Upper lobe of left lung (tissue), 4 donors: ENCODE results near the gene SDHC.

ENCODE experiments used
- EP300 ChIP-seq, 4 donors: sonication (generic); formaldehyde crosslinking; IDR thresholded peaks; one replicate each; pipeline ENCODE4 v1.5.1; 2017; ENCODE audit warnings: antibody characterized with exemption in 4 of 4, control low read depth in 2 of 4
- POLR2A ChIP-seq, 4 donors: fragments of 450-650 bp; IDR thresholded peaks; one replicate each; pipeline ENCODE4 v1.5.1; 2016 to 2017; ENCODE audit warnings: antibody characterized with exemption in 4 of 4, mild to moderate bottlenecking in 2 of 4
- POLR2AphosphoS5 ChIP-seq, 2 donors: sonication (generic); formaldehyde crosslinking; IDR thresholded peaks; one replicate each; pipeline ENCODE4 v1.5.1; 2017; ENCODE audit warnings: antibody characterized with exemption in 2 of 2
- TF ChIP-seq, protein P1 (sequence below), 6 experiments: fragments of 450-650 bp in 4 of 6; fragments of 200-600 bp in 2 of 6; sonication (generic) in 2 of 6; IDR thresholded peaks; one replicate each; pipeline ENCODE4 v1.5.1; 2016 to 2019; ENCODE audit warnings: antibody characterized with exemption in 6 of 6

DNA sequence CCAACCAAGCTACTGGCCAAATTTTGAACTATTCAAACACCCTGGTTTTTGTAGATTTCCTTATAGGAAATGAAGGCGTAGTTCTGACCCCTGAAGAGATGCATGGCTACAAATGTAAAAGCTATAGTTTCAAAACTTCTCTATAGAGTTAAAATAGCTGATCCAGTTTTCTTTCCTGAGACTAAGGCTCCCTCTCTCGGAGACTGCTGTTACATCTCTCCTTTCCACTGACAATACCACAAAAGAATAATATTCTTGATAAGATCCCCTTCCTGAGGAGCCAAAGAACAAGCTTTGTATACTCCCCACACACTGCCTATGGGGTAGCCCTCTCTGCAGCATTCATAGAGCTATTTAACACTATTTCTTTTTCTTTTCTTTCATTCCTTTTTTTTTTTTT lies 60.2 kb downstream of the SDHC start:
- TF ChIP-seq, protein P1, sequence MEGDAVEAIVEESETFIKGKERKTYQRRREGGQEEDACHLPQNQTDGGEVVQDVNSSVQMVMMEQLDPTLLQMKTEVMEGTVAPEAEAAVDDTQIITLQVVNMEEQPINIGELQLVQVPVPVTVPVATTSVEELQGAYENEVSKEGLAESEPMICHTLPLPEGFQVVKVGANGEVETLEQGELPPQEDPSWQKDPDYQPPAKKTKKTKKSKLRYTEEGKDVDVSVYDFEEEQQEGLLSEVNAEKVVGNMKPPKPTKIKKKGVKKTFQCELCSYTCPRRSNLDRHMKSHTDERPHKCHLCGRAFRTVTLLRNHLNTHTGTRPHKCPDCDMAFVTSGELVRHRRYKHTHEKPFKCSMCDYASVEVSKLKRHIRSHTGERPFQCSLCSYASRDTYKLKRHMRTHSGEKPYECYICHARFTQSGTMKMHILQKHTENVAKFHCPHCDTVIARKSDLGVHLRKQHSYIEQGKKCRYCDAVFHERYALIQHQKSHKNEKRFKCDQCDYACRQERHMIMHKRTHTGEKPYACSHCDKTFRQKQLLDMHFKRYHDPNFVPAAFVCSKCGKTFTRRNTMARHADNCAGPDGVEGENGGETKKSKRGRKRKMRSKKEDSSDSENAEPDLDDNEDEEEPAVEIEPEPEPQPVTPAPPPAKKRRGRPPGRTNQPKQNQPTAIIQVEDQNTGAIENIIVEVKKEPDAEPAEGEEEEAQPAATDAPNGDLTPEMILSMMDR (IDR thresholded peaks at IDR 0.05), result no peak
- TF ChIP-seq POLR2A (IDR thresholded peaks at IDR 0.05), result no peak
- TF ChIP-seq EP300 (IDR thresholded peaks at IDR 0.05), result no peak
- no peak for TF ChIP-seq POLR2AphosphoS5 (IDR thresholded peaks at IDR 0.05)
